HEK293T (cell line): ENCODE results near the gene EXPH5.

Source experiments
- ARNT ChIP-seq: fragments of 450-650 bp; IDR thresholded peaks from 2 replicates; pipeline ENCODE4 v1.6.1; 2017; ENCODE audit warnings: mild to moderate bottlenecking
- BHLHE40 ChIP-seq: fragments of 450-650 bp; IDR thresholded peaks from 2 replicates; pipeline ENCODE4 v1.6.1; 2016; ENCODE audit warnings: mild to moderate bottlenecking, moderate library complexity, borderline replicate concordance
- CTBP1 ChIP-seq: fragments of 450-650 bp; IDR thresholded peaks from 2 replicates; pipeline ENCODE4 v1.6.1; 2016; ENCODE audit warnings: borderline replicate concordance
- ELF4 ChIP-seq: fragments of 450-650 bp; IDR thresholded peaks from 2 replicates; pipeline ENCODE4 v1.6.1; 2017; ENCODE audit warnings: antibody characterized with exemption
- FOXA1 ChIP-seq: fragments of 450-650 bp; IDR thresholded peaks from 2 replicates; pipeline ENCODE4 v1.6.1; 2016; ENCODE audit warnings: mild to moderate bottlenecking
- FOXK2 ChIP-seq: fragments of 450-650 bp; IDR thresholded peaks from 2 replicates; pipeline ENCODE4 v1.6.1; 2016; ENCODE audit warnings: mild to moderate bottlenecking
- FOXM1 ChIP-seq: fragments of 450-650 bp; IDR thresholded peaks from 2 replicates; pipeline ENCODE4 v1.6.1; 2017; ENCODE audit warnings: mild to moderate bottlenecking, borderline replicate concordance
- L3MBTL2 ChIP-seq: fragments of 450-650 bp; conservative IDR thresholded peaks from 2 replicates; pipeline ENCODE4 v1.6.1; 2016; ENCODE audit warnings: mild to moderate bottlenecking
- NFRKB ChIP-seq: fragments of 450-650 bp; IDR thresholded peaks from 2 replicates; pipeline ENCODE4 v1.6.1; 2016; ENCODE audit warnings: mild to moderate bottlenecking, moderate library complexity
- SP1 ChIP-seq: fragments of 450-650 bp; IDR thresholded peaks from 2 replicates; pipeline ENCODE4 v1.6.1; 2017
- SUZ12 ChIP-seq: fragments of 450-650 bp; IDR thresholded peaks from 2 replicates; pipeline ENCODE4 v1.6.1; 2016; ENCODE audit warnings: mild to moderate bottlenecking
- ZNF384 ChIP-seq: fragments of 450-650 bp; IDR thresholded peaks from 2 replicates; pipeline ENCODE4 v1.6.1; 2016

DNA sequence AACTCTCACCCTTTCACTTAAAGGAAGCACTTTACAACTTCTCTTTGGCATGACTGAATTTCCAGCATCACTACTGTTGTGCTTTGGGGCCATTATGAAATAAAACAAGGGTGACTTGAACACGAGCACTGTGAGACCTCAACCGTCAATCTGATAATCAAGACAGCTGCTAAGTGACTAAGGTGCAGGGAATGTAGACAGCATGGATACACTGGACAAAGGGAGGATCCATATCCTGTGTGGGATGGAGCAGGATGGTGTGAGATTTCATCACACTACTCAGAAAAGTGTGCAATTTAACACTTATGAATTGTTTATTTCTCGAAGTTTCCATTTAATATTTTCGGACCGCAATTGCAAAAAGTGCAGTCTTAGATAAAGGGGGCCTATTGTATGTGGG, 16.1 kb upstream of the EXPH5 start:
- TF ChIP-seq FOXK2 (no peak), ARNT (no peak), SP1 (no peak), BHLHE40 (no peak), ELF4 (no peak), ZNF384 (no peak), L3MBTL2 (no peak), FOXM1 (no peak), CTBP1 (no peak), NFRKB (no peak), SUZ12 (no peak), FOXA1 (no peak)
